GM12878 (cell line): Measurements from ENCODE around the gene YBX2. TPM values are rescaled to one million over a fixed set of nuclear protein-coding genes. Genes with fewer than 3 reads are reported as not detected.

Experiments used
- BHLHE40 ChIP-seq, 2 experiments: fragments of 450-650 bp in 1 of 2; IDR thresholded peaks; 2 replicates each; pipeline ENCODE4 v1.6.1; 2011 to 2017; ENCODE audit warnings: low read depth in 2 of 2, borderline replicate concordance in 1 of 2, improper control_type of control experiment in 1 of 2, low read length in 1 of 2, mild to moderate bottlenecking in 1 of 2
- DPF2 ChIP-seq: fragments of 450-650 bp; IDR thresholded peaks from 2 replicates; pipeline ENCODE4 v1.6.1; 2017; ENCODE audit warnings: mild to moderate bottlenecking
- EP300 ChIP-seq, 2 experiments: fragments of 150-350 bp in 1 of 2; IDR thresholded peaks; 2 replicates each; pipeline ENCODE4 v1.6.1; 2011 to 2012; ENCODE audit warnings: low read depth in 2 of 2, low read length in 2 of 2, borderline replicate concordance in 1 of 2, improper control_type of control experiment in 1 of 2, inconsistent platforms in 1 of 2; ENCODE audit not compliant: control insufficient read depth in 1 of 2
- IKZF2 ChIP-seq, 2 experiments: fragments of 450-650 bp; IDR thresholded peaks; 2 replicates each; pipeline ENCODE4 v1.6.1; 2017; ENCODE audit warnings: mild to moderate bottlenecking in 2 of 2, moderate library complexity in 2 of 2
- KDM1A ChIP-seq: fragments of 200-600 bp; sonication (generic); IDR thresholded peaks from 2 replicates; pipeline ENCODE4 v1.6.1; 2016; ENCODE audit warnings: borderline replicate concordance
- KLF5 ChIP-seq: fragments of 450-650 bp; IDR thresholded peaks from 2 replicates; pipeline ENCODE4 v1.6.1; 2014; ENCODE audit warnings: mild to moderate bottlenecking; ENCODE audit not compliant: partially characterized antibody
- NFYB ChIP-seq: IDR thresholded peaks from 2 replicates; pipeline ENCODE4 v1.6.1; 2011; ENCODE audit warnings: low read depth, mild to moderate bottlenecking, low read length, improper control_type of control experiment, moderate library complexity; ENCODE audit not compliant: insufficient read depth
- NR2C1 ChIP-seq: fragments of 450-650 bp; IDR thresholded peaks from 2 replicates; pipeline ENCODE4 v1.6.1; 2017; ENCODE audit warnings: antibody characterized with exemption, mild to moderate bottlenecking, moderate library complexity
- PAX5 ChIP-seq: IDR thresholded peaks from 2 replicates; pipeline ENCODE4 v1.6.1; 2011; ENCODE audit warnings: low read depth, low read length, borderline replicate concordance
- POU2F2 ChIP-seq: IDR thresholded peaks from 3 replicates; pipeline ENCODE4 v1.6.1; 2011; ENCODE audit warnings: low read depth, mild to moderate bottlenecking, low read length, borderline replicate concordance
- RAD51 ChIP-seq: fragments of 450-650 bp; IDR thresholded peaks from 2 replicates; pipeline ENCODE4 v1.6.1; 2016; ENCODE audit warnings: moderate library complexity, mild to moderate bottlenecking, inconsistent platforms
- SMARCA5 ChIP-seq: fragments of 450-650 bp; IDR thresholded peaks from 2 replicates; pipeline ENCODE4 v1.6.1; 2017; ENCODE audit warnings: mild to moderate bottlenecking
- SPI1 ChIP-seq: IDR thresholded peaks from 2 replicates; pipeline ENCODE4 v1.6.1; 2011; ENCODE audit warnings: low read depth, mild to moderate bottlenecking, low read length, moderate library complexity, borderline replicate concordance; ENCODE audit not compliant: insufficient read depth
- TCF3 ChIP-seq: IDR thresholded peaks from 2 replicates; pipeline ENCODE4 v1.6.1; 2012; ENCODE audit warnings: low read depth, mild to moderate bottlenecking, low read length, borderline replicate concordance; ENCODE audit not compliant: insufficient read depth
- YY1 ChIP-seq: IDR thresholded peaks from 2 replicates; pipeline ENCODE4 v1.6.1; 2011; ENCODE audit warnings: low read depth, mild to moderate bottlenecking, low read length
- ZBED1 ChIP-seq: IDR thresholded peaks from 2 replicates; pipeline ENCODE4 v1.6.1; 2016; ENCODE audit warnings: borderline replicate concordance
- ZNF207 ChIP-seq: fragments of 450-650 bp; IDR thresholded peaks from 2 replicates; pipeline ENCODE4 v1.6.1; 2014; ENCODE audit warnings: antibody characterized with exemption, mild to moderate bottlenecking, borderline replicate concordance
- polyA plus RNA-seq, 11 experiments: library from polyadenylated mRNA; depleted of rRNA in 4 of 11; unstranded in 6 of 11; stranded (reverse) in 5 of 11; fragments of >200 nt; fragmentation: Nextera tagmentation in 4 of 11; fragmentation: Illumina TruSeq in 1 of 11; extraction: Ambion mirVana in 4 of 11; extraction: Trizol in 1 of 11; gene quantifications; 1 replicate in 1 of 11; 2 replicates in 10 of 11; pipeline versions ENCODE4 v1.2.1 to v1.2.3, GENCODE V29; 2011 to 2016; ENCODE audit warnings: inconsistent platforms in 2 of 11, missing spikeins in 2 of 11, low read depth in 1 of 11
- total RNA-seq, 4 experiments: library from RNA; depleted of rRNA in 3 of 4; stranded (reverse); fragments of >200 nt in 3 of 4; fragmentation: Illumina TruSeq in 1 of 4; extraction: Trizol in 1 of 4; gene quantifications; 2 replicates each; pipeline versions ENCODE4 v1.2.1 to v1.2.3, GENCODE V29; 2013 to 2021
- TF ChIP-seq, protein P1 (sequence below): fragments of 450-650 bp; IDR thresholded peaks from 2 replicates; pipeline ENCODE4 v1.6.1; 2017; ENCODE audit warnings: mild to moderate bottlenecking, moderate library complexity
- TF ChIP-seq, protein P2 (sequence below): fragments of 450-650 bp; IDR thresholded peaks from 2 replicates; pipeline ENCODE4 v1.6.1; 2018; ENCODE audit warnings: mild to moderate bottlenecking, low read depth, moderate library complexity; ENCODE audit not compliant: partially characterized antibody
- TF ChIP-seq, protein P3 (sequence below): IDR thresholded peaks from 2 replicates; pipeline ENCODE4 v1.6.1; 2012; ENCODE audit warnings: low read depth, low read length, improper control_type of control experiment

The YBX2 gene
- total and polyA plus RNA-seq, 10 of the 15 experiments (the other 5 are each of a cell fraction or from before 2014, with no cell fraction given): not detected

DNA sequence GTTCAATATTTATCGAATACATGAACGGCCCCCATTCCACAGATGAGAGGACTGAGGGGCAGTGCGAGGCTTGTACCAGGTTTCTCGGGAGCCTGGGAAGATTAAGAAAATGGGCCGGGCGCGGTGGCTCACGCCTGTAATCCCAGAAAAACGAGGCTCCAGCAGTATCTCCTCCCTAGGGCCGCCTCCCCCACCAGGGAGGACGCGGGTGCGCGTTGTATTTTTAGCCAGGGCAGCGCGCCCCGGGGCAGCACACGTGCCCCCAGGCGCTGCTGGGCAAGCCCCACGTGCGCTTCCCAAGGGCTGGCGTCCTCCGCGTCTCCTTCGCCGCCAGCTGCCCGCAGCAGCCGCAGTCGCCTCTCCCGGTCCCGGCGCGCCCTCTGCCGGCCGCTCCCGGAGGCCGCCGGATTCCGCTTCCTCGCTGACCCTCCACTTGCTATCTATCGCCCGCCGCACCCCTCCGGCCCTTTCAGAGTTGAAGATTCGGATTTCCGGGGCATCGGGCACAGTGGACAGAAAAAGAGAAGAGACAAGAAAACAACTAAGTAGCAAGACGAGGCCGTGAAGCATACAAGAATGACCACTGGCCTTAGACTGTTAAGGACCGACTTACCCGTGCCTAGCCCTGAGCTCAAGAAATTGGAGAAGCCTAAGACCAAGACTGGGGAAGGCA, 1.9 kb upstream of the YBX2 start (continued):
- TF ChIP-seq, protein P1, sequence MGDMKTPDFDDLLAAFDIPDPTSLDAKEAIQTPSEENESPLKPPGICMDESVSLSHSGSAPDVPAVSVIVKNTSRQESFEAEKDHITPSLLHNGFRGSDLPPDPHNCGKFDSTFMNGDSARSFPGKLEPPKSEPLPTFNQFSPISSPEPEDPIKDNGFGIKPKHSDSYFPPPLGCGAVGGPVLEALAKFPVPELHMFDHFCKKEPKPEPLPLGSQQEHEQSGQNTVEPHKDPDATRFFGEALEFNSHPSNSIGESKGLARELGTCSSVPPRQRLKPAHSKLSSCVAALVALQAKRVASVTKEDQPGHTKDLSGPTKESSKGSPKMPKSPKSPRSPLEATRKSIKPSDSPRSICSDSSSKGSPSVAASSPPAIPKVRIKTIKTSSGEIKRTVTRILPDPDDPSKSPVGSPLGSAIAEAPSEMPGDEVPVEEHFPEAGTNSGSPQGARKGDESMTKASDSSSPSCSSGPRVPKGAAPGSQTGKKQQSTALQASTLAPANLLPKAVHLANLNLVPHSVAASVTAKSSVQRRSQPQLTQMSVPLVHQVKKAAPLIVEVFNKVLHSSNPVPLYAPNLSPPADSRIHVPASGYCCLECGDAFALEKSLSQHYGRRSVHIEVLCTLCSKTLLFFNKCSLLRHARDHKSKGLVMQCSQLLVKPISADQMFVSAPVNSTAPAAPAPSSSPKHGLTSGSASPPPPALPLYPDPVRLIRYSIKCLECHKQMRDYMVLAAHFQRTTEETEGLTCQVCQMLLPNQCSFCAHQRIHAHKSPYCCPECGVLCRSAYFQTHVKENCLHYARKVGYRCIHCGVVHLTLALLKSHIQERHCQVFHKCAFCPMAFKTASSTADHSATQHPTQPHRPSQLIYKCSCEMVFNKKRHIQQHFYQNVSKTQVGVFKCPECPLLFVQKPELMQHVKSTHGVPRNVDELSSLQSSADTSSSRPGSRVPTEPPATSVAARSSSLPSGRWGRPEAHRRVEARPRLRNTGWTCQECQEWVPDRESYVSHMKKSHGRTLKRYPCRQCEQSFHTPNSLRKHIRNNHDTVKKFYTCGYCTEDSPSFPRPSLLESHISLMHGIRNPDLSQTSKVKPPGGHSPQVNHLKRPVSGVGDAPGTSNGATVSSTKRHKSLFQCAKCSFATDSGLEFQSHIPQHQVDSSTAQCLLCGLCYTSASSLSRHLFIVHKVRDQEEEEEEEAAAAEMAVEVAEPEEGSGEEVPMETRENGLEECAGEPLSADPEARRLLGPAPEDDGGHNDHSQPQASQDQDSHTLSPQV: no peak
- TF ChIP-seq SPI1 (no peak), NR2C1 (no peak), DPF2 (0 out of 2 replicates have a peak, but pooled peaks have one; percentile 24), RAD51 (no peak), EP300 (IDR thresholded peaks at IDR 0.05; ENCODE audit: borderline replicate concordance in 1 of 2, control insufficient read depth in 1 of 2, low read depth in 2 of 2, low read length in 2 of 2) (no peak), IKZF2 (IDR thresholded peaks at IDR 0.05) (no peak), KDM1A (no peak), ZNF207 (no peak), YY1 (peak; percentile 72), ZBED1 (no peak), SMARCA5 (peak; percentile 55; the same call in 1 of the 2 replicates), NFYB (no peak), PAX5 (no peak), POU2F2 (no peak), KLF5 (no peak), TCF3 (0 out of 2 replicates have a peak, but pooled peaks have one; percentile 56), BHLHE40 (IDR thresholded peaks at IDR 0.05; ENCODE audit: borderline replicate concordance in 1 of 2, low read depth in 2 of 2, low read length in 1 of 2) (peak; percentile 75 to 93)
- TF ChIP-seq, protein P2, sequence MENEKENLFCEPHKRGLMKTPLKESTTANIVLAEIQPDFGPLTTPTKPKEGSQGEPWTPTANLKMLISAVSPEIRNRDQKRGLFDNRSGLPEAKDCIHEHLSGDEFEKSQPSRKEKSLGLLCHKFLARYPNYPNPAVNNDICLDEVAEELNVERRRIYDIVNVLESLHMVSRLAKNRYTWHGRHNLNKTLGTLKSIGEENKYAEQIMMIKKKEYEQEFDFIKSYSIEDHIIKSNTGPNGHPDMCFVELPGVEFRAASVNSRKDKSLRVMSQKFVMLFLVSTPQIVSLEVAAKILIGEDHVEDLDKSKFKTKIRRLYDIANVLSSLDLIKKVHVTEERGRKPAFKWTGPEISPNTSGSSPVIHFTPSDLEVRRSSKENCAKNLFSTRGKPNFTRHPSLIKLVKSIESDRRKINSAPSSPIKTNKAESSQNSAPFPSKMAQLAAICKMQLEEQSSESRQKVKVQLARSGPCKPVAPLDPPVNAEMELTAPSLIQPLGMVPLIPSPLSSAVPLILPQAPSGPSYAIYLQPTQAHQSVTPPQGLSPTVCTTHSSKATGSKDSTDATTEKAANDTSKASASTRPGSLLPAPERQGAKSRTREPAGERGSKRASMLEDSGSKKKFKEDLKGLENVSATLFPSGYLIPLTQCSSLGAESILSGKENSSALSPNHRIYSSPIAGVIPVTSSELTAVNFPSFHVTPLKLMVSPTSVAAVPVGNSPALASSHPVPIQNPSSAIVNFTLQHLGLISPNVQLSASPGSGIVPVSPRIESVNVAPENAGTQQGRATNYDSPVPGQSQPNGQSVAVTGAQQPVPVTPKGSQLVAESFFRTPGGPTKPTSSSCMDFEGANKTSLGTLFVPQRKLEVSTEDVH: no peak
- TF ChIP-seq, protein P3, sequence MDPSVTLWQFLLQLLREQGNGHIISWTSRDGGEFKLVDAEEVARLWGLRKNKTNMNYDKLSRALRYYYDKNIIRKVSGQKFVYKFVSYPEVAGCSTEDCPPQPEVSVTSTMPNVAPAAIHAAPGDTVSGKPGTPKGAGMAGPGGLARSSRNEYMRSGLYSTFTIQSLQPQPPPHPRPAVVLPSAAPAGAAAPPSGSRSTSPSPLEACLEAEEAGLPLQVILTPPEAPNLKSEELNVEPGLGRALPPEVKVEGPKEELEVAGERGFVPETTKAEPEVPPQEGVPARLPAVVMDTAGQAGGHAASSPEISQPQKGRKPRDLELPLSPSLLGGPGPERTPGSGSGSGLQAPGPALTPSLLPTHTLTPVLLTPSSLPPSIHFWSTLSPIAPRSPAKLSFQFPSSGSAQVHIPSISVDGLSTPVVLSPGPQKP: no peak
